Activated naive CD4-positive, alpha-beta T cell treated with anti-CD3 and anti-CD28 coated beads, Interleukin-2, amount 50 U/mL, for 72 hours (primary cell): Measurements from ENCODE around the gene MSH3. TPM values are rescaled to one million over a fixed set of nuclear protein-coding genes. Genes with fewer than 3 reads are reported as not detected.
"Not testable (repeated sequence)": the region's sequence is repeated elsewhere in the genome, so short reads cannot be mapped to it uniquely, and the experiment has no call there.

Source experiments
- ATAC-seq, 2 donors: fragments of 150-1000 bp; cut with Tn5 transposase; 2 replicates each; pipeline ENCODE4 v1.10.0; 2021; ENCODE audit warnings: mild to moderate bottlenecking in 2 of 2, moderate library complexity in 2 of 2
- DNase-seq, 2 donors: peaks; one replicate each; pipeline ENCODE4 v3.0.0; 2021 to 2022; ENCODE audit warnings: low spot score in 2 of 2
- H3K27ac Mint-ChIP-seq, 2 donors: one replicate each; pipeline ENCODE4 v1.8.0; 2022; ENCODE audit warnings: mild to moderate bottlenecking in 2 of 2, mixed read lengths in 2 of 2
- H3K36me3 Mint-ChIP-seq, 2 donors: one replicate each; pipeline ENCODE4 v1.8.0; 2022; ENCODE audit warnings: mixed read lengths in 2 of 2
- H3K9me3 Mint-ChIP-seq, 2 donors: one replicate each; pipeline ENCODE4 v1.8.0; 2022; ENCODE audit warnings: mixed read lengths in 2 of 2
- total RNA-seq, 2 donors: library from RNA; stranded (reverse); gene quantifications; one replicate each; pipeline ENCODE4 v1.2.3, GENCODE V29; 2022

MSH3 gene
- total RNA-seq, 2 donors from 2014 or later: 22.5 to 23.2 TPM

- no peak for ATAC-seq
- DNase-seq: no peak
- Mint-ChIP-seq H3K36me3 (peaks cover 21 to 37% of the 10 kb centered on the region in 2 donors), H3K27ac (peak overlapping the region in 1 of 2 donors; percentile 63), H3K9me3 (peaks cover 0 to 10% of the 10 kb centered on the region in 2 donors)
Observed at GRCh38 chr5:80863708-80864107, 209.3 kb downstream of the MSH3 start.

GRCh38 chr5:80864109-80864508, 209.7 kb downstream of the MSH3 start:
- Mint-ChIP-seq H3K27ac (no peak overlapping the region), H3K9me3 (peaks cover 0 to 10% of the 10 kb centered on the region in 2 donors), H3K36me3 (peaks cover 21 to 41% of the 10 kb centered on the region in 2 donors)
- ATAC-seq (no peak), DNase-seq (no peak)

- H3K27ac Mint-ChIP-seq: peak overlapping the region; percentile 57 to 94
- DNase-seq (peak in 1 of 2 donors; percentile 25), ATAC-seq (peak; percentile 86 to 91)
Observed at GRCh38 chr5:80864706-80865435, 210.4 kb downstream of the MSH3 start.

GRCh38 chr5:80865551-80865950, 211.1 kb downstream of the MSH3 start:
- H3K36me3 Mint-ChIP-seq: peaks cover 20 to 47% of the 10 kb centered on the region in 2 donors
- peaks cover 0 to 10% of the 10 kb centered on the region in 2 donors for H3K9me3 Mint-ChIP-seq

More at GRCh38 chr5:80864706-80865435, 210.4 kb downstream of the MSH3 start:
- Mint-ChIP-seq H3K36me3 (peaks cover 21 to 46% of the 10 kb centered on the region in 2 donors), H3K9me3 (peaks cover 0 to 10% of the 10 kb centered on the region in 2 donors)

GRCh38 chr5:80866371-80866770, 211.9 kb downstream of the MSH3 start:
- Mint-ChIP-seq H3K36me3 (peaks cover 13 to 50% of the 10 kb centered on the region in 2 donors), H3K27ac (peak overlapping the region in 1 of 2 donors; percentile 96), H3K9me3 (peaks cover 0 to 10% of the 10 kb centered on the region in 2 donors)
- DNase-seq (no peak), ATAC-seq (no peak)

More at GRCh38 chr5:80865551-80865950, 211.1 kb downstream of the MSH3 start:
- peak overlapping the region in 1 of 2 donors; percentile 19 for H3K27ac Mint-ChIP-seq
- peak in 1 of 2 donors; percentile 2 for ATAC-seq
- no peak for DNase-seq

- Mint-ChIP-seq H3K9me3 (peaks cover 0 to 10% of the 10 kb centered on the region in 2 donors), H3K27ac (peak overlapping the region; percentile 42 to 96), H3K36me3 (peaks cover 13 to 58% of the 10 kb centered on the region in 2 donors)
- ATAC-seq (peak; percentile 26 to 51), DNase-seq (no peak)
Observed at GRCh38 chr5:80867233-80867632, 212.8 kb downstream of the MSH3 start.

GRCh38 chr5:80870442-80870841, 216.0 kb downstream of the MSH3 start:
- no peak for ATAC-seq
- Mint-ChIP-seq H3K9me3 (peaks cover 0 to 10% of the 10 kb centered on the region in 2 donors), H3K27ac (no peak overlapping the region), H3K36me3 (peaks cover 18 to 81% of the 10 kb centered on the region in 2 donors)
- no peak for DNase-seq

- peaks cover 0 to 8% of the 10 kb centered on the region in 2 donors for H3K9me3 Mint-ChIP-seq
Observed at GRCh38 chr5:80871541-80871961, 217.1 kb downstream of the MSH3 start.

GRCh38 chr5:80874162-80874561, 219.7 kb downstream of the MSH3 start:
- H3K36me3 Mint-ChIP-seq: peaks cover 16 to 56% of the 10 kb centered on the region in 2 donors

More at GRCh38 chr5:80871541-80871961, 217.1 kb downstream of the MSH3 start:
- peak; percentile 54 to 61 for DNase-seq
- Mint-ChIP-seq H3K27ac (peak overlapping the region; percentile 70 to 79), H3K36me3 (peaks cover 14 to 74% of the 10 kb centered on the region in 2 donors)
- peak; percentile 93 to 95 for ATAC-seq

GRCh38 chr5:80877592-80877991, 223.1 kb downstream of the MSH3 start:
- H3K27ac Mint-ChIP-seq: no peak overlapping the region
- H3K9me3 Mint-ChIP-seq: peaks cover 5 to 10% of the 10 kb centered on the region in 2 donors
- peaks cover 33 to 43% of the 10 kb centered on the region in 2 donors for H3K36me3 Mint-ChIP-seq
- ATAC-seq (no peak), DNase-seq (no peak)

More at GRCh38 chr5:80874162-80874561, 219.7 kb downstream of the MSH3 start:
- Mint-ChIP-seq H3K27ac (no peak overlapping the region), H3K9me3 (no peaks in the 10 kb centered on the region)
- no peak for DNase-seq
- ATAC-seq: no peak

GRCh38 chr5:80881726-80882125, 227.3 kb downstream of the MSH3 start:
- Mint-ChIP-seq H3K27ac (no peak overlapping the region), H3K9me3 (peaks cover 5 to 16% of the 10 kb centered on the region in 2 donors), H3K36me3 (peaks cover 18 to 28% of the 10 kb centered on the region in 2 donors)
- no peak for ATAC-seq
- no peak for DNase-seq

GRCh38 chr5:80883390-80883789, 228.9 kb downstream of the MSH3 start:
- H3K27ac Mint-ChIP-seq, ATAC-seq, DNase-seq: not testable (repeated sequence)
- Mint-ChIP-seq H3K36me3 (peaks cover 12 to 17% of the 10 kb centered on the region in 2 donors), H3K9me3 (peaks cover 5 to 16% of the 10 kb centered on the region in 2 donors)

- Mint-ChIP-seq H3K36me3 (peaks cover 12 to 17% of the 10 kb centered on the region in 2 donors), H3K9me3 (peaks cover 5 to 16% of the 10 kb centered on the region in 2 donors), H3K27ac (peak overlapping the region; percentile 82 to 83)
- ATAC-seq (peak; percentile 58 to 70), DNase-seq (no peak)
Observed at GRCh38 chr5:80884086-80884813, 229.8 kb downstream of the MSH3 start.

GRCh38 chr5:80884929-80885328, 230.5 kb downstream of the MSH3 start:
- Mint-ChIP-seq H3K27ac (peak overlapping the region; percentile 82 to 83), H3K36me3 (peaks cover 12 to 17% of the 10 kb centered on the region in 2 donors), H3K9me3 (peaks cover 5 to 16% of the 10 kb centered on the region in 2 donors)
- DNase-seq (no peak), ATAC-seq (peak; percentile 86 to 92)

GRCh38 chr5:80885396-80886000, 231.0 kb downstream of the MSH3 start:
- H3K9me3 Mint-ChIP-seq: peaks cover 5 to 16% of the 10 kb centered on the region in 2 donors
- no peak for DNase-seq
- ATAC-seq: no peak
- peaks cover 14 to 20% of the 10 kb centered on the region in 2 donors for H3K36me3 Mint-ChIP-seq
- peak overlapping the region in 1 of 2 donors; percentile 83 for H3K27ac Mint-ChIP-seq

- peaks cover 6 to 11% of the 10 kb centered on the region in 2 donors for H3K36me3 Mint-ChIP-seq
Observed at GRCh38 chr5:80894083-80894482, 239.6 kb downstream of the MSH3 start.

More at GRCh38 chr5:80894083-80894482, 239.6 kb downstream of the MSH3 start:
- ATAC-seq (no peak), DNase-seq (no peak)
- no peak overlapping the region for H3K27ac Mint-ChIP-seq
- H3K9me3 Mint-ChIP-seq: peaks cover 0 to 3% of the 10 kb centered on the region in 2 donors
